Measurements from ENCODE around the gene CFAP99.

- no peak for TF ChIP-seq CTCF (IDR thresholded peaks at IDR 0.05; ENCODE audit: control extremely low read depth in 1 of 3, insufficient read depth in 1 of 3, low read depth in 1 of 3, low read length in 3 of 3)
- no peak for TF ChIP-seq POLR2AphosphoS5 (IDR thresholded peaks at IDR 0.05; ENCODE audit: low read depth, low read length)
- no peak for TF ChIP-seq SIRT6 (IDR thresholded peaks at IDR 0.05; ENCODE audit: low read length)
- TF ChIP-seq MAX (IDR thresholded peaks at IDR 0.05), result no peak
- TF ChIP-seq BRCA1 (IDR thresholded peaks at IDR 0.05; ENCODE audit: low read depth, low read length), result no peak
- no peak for TF ChIP-seq ATF3 (IDR thresholded peaks at IDR 0.05; ENCODE audit: insufficient read depth, low read depth, low read length)
- TF ChIP-seq E2F6 (IDR thresholded peaks at IDR 0.05), result no peak
- TF ChIP-seq RFX5 (IDR thresholded peaks at IDR 0.05; ENCODE audit: borderline replicate concordance, low read depth, low read length), result no peak
- no peak for TF ChIP-seq JUND (IDR thresholded peaks at IDR 0.05; ENCODE audit: low read length)
- no peak for TF ChIP-seq TCF12 (IDR thresholded peaks at IDR 0.05; ENCODE audit: low read depth, low read length)
- TF ChIP-seq EZH2 (IDR thresholded peaks at IDR 0.05; ENCODE audit: low read depth, low read length, severe bottlenecking), result no peak
- TF ChIP-seq TBP (IDR thresholded peaks at IDR 0.05; ENCODE audit: low read depth, low read length), result no peak
These were observed 4.9 kb downstream of the CFAP99 start for GRCh38 chr4:2423695-2424094.

All from H1 (cell line).